ENCODE measurements around the gene VPS39. TPM values are rescaled to one million over a fixed set of nuclear protein-coding genes. Genes with fewer than 3 reads are reported as not detected.
"Not testable (repeated sequence)": the region's sequence is repeated elsewhere in the genome, so short reads cannot be mapped to it uniquely, and the experiment has no call there.

VPS39 gene
- 10 to 100 TPM; 56.6 to 65.9 (median 65.1) TPM for polyA plus RNA-seq (ENCODE audit: insufficient read length in 4 of 4)

DNA sequence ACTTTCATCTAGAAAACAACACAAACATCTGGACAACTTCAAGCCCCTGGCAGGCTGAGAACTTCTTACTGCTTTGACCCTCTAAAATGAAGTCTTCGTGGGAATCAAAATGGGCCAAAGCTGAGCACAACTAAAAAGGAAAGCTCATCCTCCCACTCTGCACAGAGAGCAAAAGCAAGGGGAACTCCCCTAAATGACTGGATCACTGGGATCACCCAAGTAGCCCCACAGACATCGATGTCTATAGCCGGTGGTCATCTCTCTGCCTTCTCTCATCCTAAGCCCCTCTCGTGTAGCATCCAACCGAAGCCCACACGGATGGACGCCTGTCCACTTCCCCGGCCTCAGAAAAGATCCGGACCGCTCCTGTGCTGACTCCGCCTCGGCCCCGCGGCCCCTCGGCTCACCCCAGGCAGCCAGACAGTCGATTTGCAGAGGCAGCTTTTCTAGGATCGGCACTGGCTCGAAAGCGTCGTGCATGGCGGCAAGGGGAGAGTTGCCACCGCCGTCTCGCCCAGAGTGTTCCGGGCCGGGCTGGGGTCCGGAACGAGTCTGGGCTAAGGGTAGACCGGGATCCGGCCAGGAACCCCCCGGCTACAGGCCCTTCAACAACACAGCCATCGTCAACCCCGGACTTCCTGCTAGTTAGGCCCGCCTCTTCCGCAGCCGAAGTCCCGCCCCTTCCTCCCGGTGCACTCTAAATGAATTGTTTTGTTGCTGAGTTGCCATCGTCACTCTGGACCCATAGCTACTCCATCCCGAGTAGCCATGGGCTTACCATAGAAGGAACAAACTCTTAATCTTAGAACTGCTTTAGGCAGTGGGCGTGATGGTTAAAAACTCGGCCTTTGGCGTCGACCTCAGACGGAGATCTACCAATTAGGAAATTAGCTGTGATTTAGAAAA is at the start of gene VPS39:
Gene VPS39 (minus strand): TSS at position 631 of the 906 bp plus-strand sequence. CDS start 151 bp downstream, at position 480.
- peak; percentile 63 to 72 (median 66) for DNase-seq (ENCODE audit: low read depth in 4 of 4, low spot score in 3 of 4)

DNA sequence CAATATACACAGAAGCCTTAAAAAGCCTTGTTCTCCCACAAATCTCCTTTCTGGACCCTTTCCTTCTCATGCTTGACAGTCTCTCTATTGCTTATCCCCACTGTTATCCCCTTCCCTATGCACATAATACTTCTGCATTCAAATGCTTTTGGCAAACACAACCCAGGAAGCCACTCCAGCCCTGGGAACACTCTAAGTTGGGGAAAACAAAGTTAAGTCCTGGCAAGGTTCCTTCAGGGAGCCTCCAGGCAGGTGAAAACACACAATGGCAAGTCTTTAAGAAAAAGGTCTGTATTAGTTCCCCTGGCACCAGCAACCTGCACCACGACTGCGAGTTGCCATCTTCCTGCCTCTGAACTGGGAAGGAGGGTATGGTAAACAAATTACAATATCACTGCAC is 45.2 kb upstream of the VPS39 start:
- DNase-seq (ENCODE audit: low read depth in 4 of 4, low spot score in 3 of 4) = no peak

GRCh38 chr15:42240823-42241222 is 32.7 kb upstream of the VPS39 start:
- DNase-seq (ENCODE audit: low read depth in 4 of 4, low spot score in 3 of 4) = no peak

DNA sequence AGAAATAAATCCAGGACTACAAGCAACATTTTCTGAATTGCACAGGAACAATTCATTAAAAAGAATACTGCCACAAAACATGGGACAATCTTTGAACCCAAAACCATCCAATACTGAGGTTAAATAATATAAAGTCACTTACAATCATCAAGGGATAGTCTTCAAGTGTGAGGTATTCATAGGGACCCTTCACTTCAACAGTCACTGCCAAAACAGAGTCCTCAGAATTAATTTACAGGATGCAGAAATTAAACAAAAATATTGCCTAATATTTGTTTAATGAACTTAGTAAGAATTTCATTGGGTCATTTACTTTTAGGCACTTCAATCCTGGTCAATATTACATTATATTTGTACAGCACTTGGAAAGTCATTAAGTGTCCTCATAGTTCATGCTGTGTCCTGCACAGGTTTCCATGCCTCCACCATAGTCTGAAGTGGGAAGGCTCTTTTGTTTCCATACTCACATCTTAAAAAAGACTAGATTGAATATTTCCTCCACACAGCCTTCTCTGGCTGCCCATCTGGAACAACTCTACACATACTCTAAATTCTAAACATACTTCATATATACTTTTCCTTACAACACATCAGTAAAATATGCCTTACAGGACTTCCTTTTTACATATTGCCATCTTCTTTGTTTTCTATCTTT is 31.6 kb upstream of the VPS39 start:
- no peak for DNase-seq (ENCODE audit: low read depth in 4 of 4, low spot score in 3 of 4)

DNA sequence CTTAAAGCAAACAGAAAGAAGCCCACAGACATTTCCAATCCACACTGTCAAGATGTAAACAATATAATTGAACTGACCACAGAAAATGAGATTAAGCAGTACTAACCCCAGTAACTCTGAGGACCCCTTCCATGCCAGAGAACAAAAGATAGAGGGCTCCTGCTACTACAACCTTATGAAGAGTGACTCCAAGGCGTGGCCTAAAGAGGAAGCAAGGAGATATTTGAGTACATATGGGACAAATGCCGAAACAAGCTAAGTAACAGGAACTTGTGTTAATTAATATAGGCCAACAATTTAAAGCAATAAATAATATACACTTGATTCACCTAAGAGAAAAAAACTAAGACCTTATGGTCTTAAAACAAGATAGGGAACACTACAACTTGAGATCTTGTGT is 25.0 kb upstream of the VPS39 start:
- no peak for DNase-seq (ENCODE audit: low read depth in 4 of 4, low spot score in 3 of 4)

DNA sequence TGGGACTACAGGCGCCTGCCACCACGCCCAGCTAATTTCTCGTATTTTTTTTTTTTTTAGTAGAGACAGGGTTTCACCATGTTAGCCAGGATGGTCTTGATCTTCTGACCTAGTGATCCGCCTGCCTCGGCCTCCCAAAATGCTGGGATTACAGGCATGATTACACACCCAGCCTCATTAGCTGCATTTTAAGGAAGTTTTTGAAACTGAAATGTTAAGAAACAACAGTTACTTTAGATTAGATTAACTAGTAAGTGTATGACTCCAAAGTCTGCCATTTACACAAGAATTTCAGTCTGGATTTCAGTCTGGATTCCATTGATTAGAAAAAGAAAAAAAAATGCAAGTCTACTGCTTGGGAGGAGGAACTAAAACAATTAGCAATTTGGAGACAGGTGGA is 24.5 kb upstream of the VPS39 start:
- DNase-seq (ENCODE audit: low read depth in 4 of 4, low spot score in 3 of 4) = no peak

GRCh38 chr15:42231088-42231487 is 23.0 kb upstream of the VPS39 start:
- no peak for DNase-seq (ENCODE audit: low read depth in 4 of 4, low spot score in 3 of 4)

DNA sequence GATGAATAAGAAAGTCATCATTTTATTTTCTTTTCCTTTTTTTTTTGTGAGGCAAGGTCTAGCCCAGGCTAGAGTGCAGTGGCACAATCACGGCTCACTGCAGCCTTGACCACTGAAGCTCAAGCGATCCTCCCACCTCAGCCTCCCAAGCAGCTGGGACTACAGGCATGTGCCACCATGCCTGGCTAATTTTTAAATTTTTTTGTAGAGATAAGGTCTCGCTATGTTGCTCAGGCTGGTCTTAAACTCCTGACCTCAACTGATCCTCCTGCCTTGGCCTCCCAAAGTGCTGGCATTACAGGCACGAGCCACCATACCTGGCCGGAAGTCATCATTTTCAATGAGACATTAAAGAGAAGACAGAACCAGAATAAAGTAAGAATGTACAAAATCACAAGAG is 20.9 kb upstream of the VPS39 start:
- DNase-seq (ENCODE audit: low read depth in 4 of 4, low spot score in 3 of 4) = not testable (repeated sequence)

- no peak for DNase-seq (ENCODE audit: low read depth in 4 of 4, low spot score in 3 of 4)
Observed at GRCh38 chr15:42228036-42228435, 19.9 kb upstream of the VPS39 start.

DNA sequence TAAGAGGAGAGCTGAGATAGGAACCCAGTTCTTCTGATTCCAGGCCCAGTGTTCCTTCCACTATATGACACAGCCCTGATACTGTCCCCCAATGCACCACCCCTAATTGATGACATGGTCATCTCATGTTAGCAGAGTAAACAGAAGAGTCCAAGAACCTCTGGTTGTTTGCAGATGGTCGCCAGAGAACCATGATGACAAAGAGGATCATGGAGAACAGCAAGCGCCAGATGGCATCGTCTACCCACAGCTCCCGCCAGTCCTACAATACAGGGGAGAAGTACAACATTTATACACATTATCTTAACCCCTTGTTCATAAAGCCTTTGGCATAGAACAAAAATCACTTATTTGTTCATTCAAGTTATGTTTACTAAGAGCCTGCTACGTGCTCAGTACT is 18.5 kb upstream of the VPS39 start:
- no peak for DNase-seq (ENCODE audit: low read depth in 4 of 4, low spot score in 3 of 4)

GRCh38 chr15:42220216-42220615 is 12.1 kb upstream of the VPS39 start:
- no peak for DNase-seq (ENCODE audit: low read depth in 4 of 4, low spot score in 3 of 4)

- no peak for DNase-seq (ENCODE audit: low read depth in 4 of 4, low spot score in 3 of 4)
Observed at GRCh38 chr15:42218953-42219592, 11.0 kb upstream of the VPS39 start.

GRCh38 chr15:42217568-42217967 is 9.5 kb upstream of the VPS39 start:
- no peak for DNase-seq (ENCODE audit: low read depth in 4 of 4, low spot score in 3 of 4)

DNA sequence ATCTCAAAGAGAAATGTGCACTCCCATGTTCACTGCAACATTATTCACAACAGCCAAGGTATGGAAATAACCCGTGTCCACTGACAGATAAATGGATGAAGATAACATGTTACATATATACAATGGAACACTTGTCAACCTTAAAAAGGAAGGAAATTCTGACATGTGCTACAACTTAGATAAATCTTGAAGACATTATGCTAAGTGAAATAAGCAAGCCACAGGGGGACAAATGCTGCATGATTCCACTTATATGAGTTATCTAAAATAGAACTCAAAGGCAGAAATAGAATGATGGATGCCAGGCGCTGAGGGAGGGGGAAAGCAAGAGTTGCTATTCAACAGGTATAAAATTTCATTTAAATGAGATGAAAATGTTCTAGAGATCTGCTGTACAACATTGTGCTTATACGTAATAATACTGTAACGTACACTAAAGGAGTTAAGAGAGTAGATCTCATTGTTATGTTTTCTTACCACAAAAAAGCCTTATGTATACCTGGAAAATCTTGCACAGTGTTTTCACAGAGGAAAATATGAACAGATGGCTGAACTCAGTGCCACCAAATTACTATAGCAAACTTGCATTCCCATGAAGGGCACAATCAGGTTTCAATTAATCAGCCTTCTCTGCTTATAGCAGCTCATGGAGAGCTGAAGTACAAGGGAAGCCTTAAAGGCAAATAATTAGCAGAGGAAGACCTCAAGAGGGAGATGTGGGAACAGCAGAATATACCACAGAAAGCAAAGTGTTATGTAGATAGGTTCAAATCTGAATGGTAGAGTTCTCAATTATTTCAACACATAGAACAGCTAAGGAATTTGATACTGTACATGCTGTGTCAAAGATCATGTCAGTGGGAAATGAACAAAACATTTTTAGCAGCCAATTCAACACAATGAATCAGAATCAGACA is 8.1 kb upstream of the VPS39 start:
- no peak for DNase-seq (ENCODE audit: low read depth in 4 of 4, low spot score in 3 of 4)

DNA sequence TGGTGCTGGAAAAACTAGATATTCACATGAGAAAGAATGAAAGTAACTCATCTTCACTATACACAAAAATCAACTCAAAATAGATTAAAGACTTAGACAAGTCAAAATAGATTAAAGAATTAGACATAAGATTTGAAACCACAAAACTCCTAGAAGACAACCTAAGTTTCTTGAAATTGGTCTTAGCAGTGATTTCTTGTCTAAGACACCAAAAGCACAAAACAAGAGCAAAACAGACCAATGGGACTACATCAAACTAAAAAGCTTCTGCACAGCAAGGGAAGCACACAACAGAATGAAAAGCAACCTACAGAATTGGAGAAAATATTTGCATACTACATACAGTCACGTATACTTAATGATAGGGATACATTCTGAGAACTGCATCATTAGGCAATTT is 6.5 kb upstream of the VPS39 start:
- DNase-seq (ENCODE audit: low read depth in 4 of 4, low spot score in 3 of 4) = no peak

- DNase-seq (ENCODE audit: low read depth in 4 of 4, low spot score in 3 of 4) = no peak
Observed at GRCh38 chr15:42213511-42213910, 5.4 kb upstream of the VPS39 start.

DNA sequence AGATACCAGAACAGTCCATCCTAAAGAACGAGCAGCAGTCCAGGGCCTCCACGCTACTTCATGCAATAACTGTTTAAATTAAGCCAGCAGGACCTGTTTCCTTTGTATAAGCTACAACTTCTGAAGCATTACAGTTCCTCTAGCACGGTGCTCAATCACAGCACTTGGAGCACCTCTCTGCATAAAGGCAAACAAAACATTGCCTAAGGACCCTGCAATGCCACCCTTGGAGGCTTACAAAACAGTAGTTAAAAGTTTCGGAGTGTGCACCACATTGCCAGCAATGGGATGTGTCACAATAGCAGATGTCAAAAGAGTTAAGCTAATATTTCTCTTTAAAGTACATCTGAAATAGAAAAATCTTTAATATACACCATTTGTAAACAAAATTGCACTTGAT is 2.6 kb upstream of the VPS39 start:
- DNase-seq (ENCODE audit: low read depth in 4 of 4, low spot score in 3 of 4) = no peak

- no peak for DNase-seq (ENCODE audit: low read depth in 4 of 4, low spot score in 3 of 4)
Observed at GRCh38 chr15:42206406-42206805, 1.7 kb downstream of the VPS39 start.

GRCh38 chr15:42203891-42204290 is 4.2 kb downstream of the VPS39 start:
- no peak for DNase-seq (ENCODE audit: low read depth in 4 of 4, low spot score in 3 of 4)

DNA sequence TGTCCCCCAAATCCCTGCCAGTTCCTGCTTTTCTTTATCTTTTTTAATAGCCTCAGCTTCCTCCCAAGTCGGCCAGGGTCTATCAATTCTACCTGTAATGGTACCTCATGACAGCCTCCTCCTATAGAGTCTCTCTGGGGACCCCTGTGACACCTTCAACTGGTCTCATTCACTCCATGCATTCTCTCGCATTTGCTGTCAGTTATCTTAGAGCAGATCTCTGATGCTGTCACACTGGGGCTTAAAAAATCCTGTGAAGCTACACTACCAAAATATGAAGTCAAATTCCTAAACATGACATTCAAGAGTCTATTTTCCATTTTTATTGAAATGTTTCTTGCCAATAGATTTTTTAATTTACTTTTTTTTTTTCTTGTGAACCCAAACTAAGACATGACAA is 5.5 kb downstream of the VPS39 start:
- no peak for DNase-seq (ENCODE audit: low read depth in 4 of 4, low spot score in 3 of 4)
